HepG2 (cell line): ENCODE data around the gene RPS27A. TPM values are rescaled to one million over a fixed set of nuclear protein-coding genes. Genes with fewer than 3 reads are reported as not detected.

Experiments used
- BORCS8-MEF2B ChIP-seq: sonication (generic); formaldehyde crosslinking; IDR thresholded peaks from 2 replicates; pipeline ENCODE4 v1.8.0; 2022; ENCODE audit warnings: mild to moderate bottlenecking, missing genetic modification reagents
- CENPX ChIP-seq: sonication (generic); formaldehyde crosslinking; IDR thresholded peaks from 2 replicates; pipeline ENCODE4 v1.9.0; 2021; ENCODE audit warnings: mild to moderate bottlenecking, missing genetic modification reagents, moderate library complexity
- DPF2 ChIP-seq: sonication (generic); formaldehyde crosslinking; IDR thresholded peaks from 2 replicates; pipeline ENCODE4 v1.4.0; 2020; ENCODE audit warnings: mild to moderate bottlenecking, low read depth, missing genetic modification reagents, borderline replicate concordance
- NBN ChIP-seq: fragments of 450-650 bp; conservative IDR thresholded peaks from 2 replicates; pipeline ENCODE4 v1.6.1; 2017
- PAF1 ChIP-seq: IDR thresholded peaks from 2 replicates; pipeline ENCODE4 v1.6.1; 2016; ENCODE audit warnings: missing genetic modification reagents, missing compliant biosample characterization
- PHF8 ChIP-seq: sonication (generic); formaldehyde crosslinking; IDR thresholded peaks from 2 replicates; pipeline ENCODE4 v1.5.0; 2020; ENCODE audit warnings: missing genetic modification reagents
- SNRNP70 ChIP-seq: fragments of 200-400 bp; formaldehyde crosslinking; IDR thresholded peaks from 2 replicates; pipeline ENCODE4 v1.6.1; 2017; ENCODE audit warnings: mild to moderate bottlenecking, low read depth, low read length, moderate library complexity
- ZNF263 ChIP-seq: sonication (generic); formaldehyde crosslinking; IDR thresholded peaks from 2 replicates; pipeline ENCODE4 v1.4.0; 2020; ENCODE audit warnings: missing genetic modification reagents
- ZNF510 ChIP-seq: sonication (generic); formaldehyde crosslinking; IDR thresholded peaks from 2 replicates; pipeline ENCODE4 v1.4.0; 2020; ENCODE audit warnings: low read depth, mild to moderate bottlenecking, missing genetic modification reagents
- ZNF746 ChIP-seq: sonication (generic); formaldehyde crosslinking; IDR thresholded peaks from 2 replicates; pipeline ENCODE4 v1.8.0; 2022; ENCODE audit warnings: mild to moderate bottlenecking, missing genetic modification reagents
- ZNF749 ChIP-seq: sonication (generic); formaldehyde crosslinking; IDR thresholded peaks from 2 replicates; pipeline ENCODE4 v1.8.0; 2022; ENCODE audit warnings: mild to moderate bottlenecking, missing genetic modification reagents, moderate library complexity, borderline replicate concordance
- polyA plus RNA-seq, 8 experiments: library from polyadenylated mRNA; depleted of rRNA in 3 of 8; stranded (reverse) in 7 of 8; unstranded in 1 of 8; fragments of >200 nt; fragmentation: Illumina TruSeq in 4 of 8; extraction: Trizol in 4 of 8; gene quantifications; 2 replicates each; pipeline versions ENCODE4 v1.2.1 to v1.2.3, GENCODE V29; 2011 to 2016; ENCODE audit warnings: low read depth in 4 of 8, missing spikeins in 1 of 8, mixed read lengths in 1 of 8; ENCODE audit not compliant: insufficient read depth in 1 of 8
- total RNA-seq, 5 experiments: library from RNA; depleted of rRNA; stranded (reverse); fragments of >200 nt; fragmentation: Illumina TruSeq; extraction: Trizol; gene quantifications; 2 replicates each; pipeline ENCODE4 v1.2.3, GENCODE V29; 2016; ENCODE audit warnings: low read depth in 1 of 5
- TF ChIP-seq, protein P1 (sequence below): sonication (generic); formaldehyde crosslinking; IDR thresholded peaks from 2 replicates; pipeline ENCODE4 v1.5.0; 2020; ENCODE audit warnings: mild to moderate bottlenecking, missing genetic modification reagents
- TF ChIP-seq, protein P2 (sequence below): sonication (generic); formaldehyde crosslinking; IDR thresholded peaks from 2 replicates; pipeline ENCODE4 v1.5.1; 2020; ENCODE audit warnings: mild to moderate bottlenecking, moderate library complexity, missing genetic modification reagents
- TF ChIP-seq, protein P3 (sequence below): sonication (generic); formaldehyde crosslinking; IDR thresholded peaks from 2 replicates; pipeline ENCODE4 v1.4.0; 2020; ENCODE audit warnings: mild to moderate bottlenecking, missing genetic modification reagents
- TF ChIP-seq, protein P4 (sequence below): sonication (generic); formaldehyde crosslinking; IDR thresholded peaks from 2 replicates; pipeline ENCODE4 v1.5.0; 2020; ENCODE audit warnings: mild to moderate bottlenecking, missing genetic modification reagents, borderline replicate concordance

Gene RPS27A
- total and polyA plus RNA-seq, 2 of the 13 experiments (the other 11 are each of a cell fraction or from before 2014, with no cell fraction given), result 2,779 to 3,269 TPM

DNA sequence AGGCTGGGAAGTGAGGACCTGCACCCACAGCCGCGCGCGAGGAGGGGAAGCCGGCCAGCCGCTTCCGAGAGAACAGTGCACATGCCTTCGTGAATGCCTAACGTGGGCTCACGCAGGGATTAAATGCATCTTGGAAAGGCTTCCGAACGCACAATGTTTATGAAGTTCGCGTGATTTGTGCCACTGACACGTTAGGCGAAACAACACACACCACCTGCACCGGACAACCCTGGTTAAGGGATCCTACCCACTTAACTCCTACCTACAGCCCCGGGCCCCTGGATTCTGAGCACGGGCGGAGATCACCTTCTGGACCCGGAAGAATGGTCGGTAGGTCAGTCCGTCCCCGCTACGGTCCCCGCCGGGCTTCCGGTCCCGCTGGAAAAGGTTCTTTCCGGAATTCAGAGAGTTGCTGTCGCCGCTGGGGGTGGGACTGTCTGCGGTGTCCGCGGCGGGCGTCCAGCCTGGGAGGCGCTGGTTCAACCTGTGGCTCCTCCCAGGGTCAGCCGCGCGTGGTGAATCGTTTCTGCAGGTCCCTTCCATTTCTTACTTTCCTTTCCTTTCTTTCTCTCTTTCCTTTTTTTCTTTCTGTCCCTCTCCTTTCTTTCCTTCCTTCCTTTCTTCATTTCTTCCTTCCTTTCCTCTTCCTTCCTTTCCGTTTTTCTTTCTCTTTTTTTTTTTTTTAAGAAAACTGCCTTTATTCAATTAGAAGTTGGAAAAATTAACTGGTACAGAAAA lies 36.6 kb downstream of the RPS27A start, which contains the start of gene MTIF2 (continued):
- TF ChIP-seq ZNF749 (peak; percentile 50; the same call in 1 of the 2 replicates), NBN (no peak), ZNF263 (CRISPR knock-in tag) (peak; percentile 65; the same call in 1 of the 2 replicates), PAF1 (CRISPR knock-in tag) (no peak), PHF8 (CRISPR knock-in tag) (peak; percentile 96), SNRNP70 (no peak), ZNF510 (CRISPR knock-in tag) (no peak; the same call in 1 of the 2 replicates), ZNF746 (CRISPR knock-in tag) (peak; percentile 86; the same call in 1 of the 2 replicates), DPF2 (CRISPR knock-in tag) (no peak; the same call in 1 of the 2 replicates), CENPX (CRISPR knock-in tag) (no peak), BORCS8-MEF2B (CRISPR knock-in tag) (peak; percentile 96)
- TF ChIP-seq, protein P1, sequence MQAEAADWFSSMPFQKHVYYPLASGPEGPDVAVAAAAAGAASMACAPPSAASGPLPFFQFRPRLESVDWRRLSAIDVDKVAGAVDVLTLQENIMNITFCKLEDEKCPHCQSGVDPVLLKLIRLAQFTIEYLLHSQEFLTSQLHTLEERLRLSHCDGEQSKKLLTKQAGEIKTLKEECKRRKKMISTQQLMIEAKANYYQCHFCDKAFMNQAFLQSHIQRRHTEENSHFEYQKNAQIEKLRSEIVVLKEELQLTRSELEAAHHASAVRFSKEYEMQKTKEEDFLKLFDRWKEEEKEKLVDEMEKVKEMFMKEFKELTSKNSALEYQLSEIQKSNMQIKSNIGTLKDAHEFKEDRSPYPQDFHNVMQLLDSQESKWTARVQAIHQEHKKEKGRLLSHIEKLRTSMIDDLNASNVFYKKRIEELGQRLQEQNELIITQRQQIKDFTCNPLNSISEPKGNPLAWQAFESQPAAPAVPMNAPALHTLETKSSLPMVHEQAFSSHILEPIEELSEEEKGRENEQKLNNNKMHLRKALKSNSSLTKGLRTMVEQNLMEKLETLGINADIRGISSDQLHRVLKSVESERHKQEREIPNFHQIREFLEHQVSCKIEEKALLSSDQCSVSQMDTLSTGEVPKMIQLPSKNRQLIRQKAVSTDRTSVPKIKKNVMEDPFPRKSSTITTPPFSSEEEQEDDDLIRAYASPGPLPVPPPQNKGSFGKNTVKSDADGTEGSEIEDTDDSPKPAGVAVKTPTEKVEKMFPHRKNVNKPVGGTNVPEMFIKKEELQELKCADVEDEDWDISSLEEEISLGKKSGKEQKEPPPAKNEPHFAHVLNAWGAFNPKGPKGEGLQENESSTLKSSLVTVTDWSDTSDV (CRISPR knock-in tag), result peak; percentile 21; the same call in 1 of the 2 replicates
- TF ChIP-seq, protein P2, sequence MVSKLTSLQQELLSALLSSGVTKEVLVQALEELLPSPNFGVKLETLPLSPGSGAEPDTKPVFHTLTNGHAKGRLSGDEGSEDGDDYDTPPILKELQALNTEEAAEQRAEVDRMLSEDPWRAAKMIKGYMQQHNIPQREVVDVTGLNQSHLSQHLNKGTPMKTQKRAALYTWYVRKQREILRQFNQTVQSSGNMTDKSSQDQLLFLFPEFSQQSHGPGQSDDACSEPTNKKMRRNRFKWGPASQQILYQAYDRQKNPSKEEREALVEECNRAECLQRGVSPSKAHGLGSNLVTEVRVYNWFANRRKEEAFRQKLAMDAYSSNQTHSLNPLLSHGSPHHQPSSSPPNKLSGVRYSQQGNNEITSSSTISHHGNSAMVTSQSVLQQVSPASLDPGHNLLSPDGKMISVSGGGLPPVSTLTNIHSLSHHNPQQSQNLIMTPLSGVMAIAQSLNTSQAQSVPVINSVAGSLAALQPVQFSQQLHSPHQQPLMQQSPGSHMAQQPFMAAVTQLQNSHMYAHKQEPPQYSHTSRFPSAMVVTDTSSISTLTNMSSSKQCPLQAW (CRISPR knock-in tag), result peak; percentile 98
- TF ChIP-seq, protein P3, sequence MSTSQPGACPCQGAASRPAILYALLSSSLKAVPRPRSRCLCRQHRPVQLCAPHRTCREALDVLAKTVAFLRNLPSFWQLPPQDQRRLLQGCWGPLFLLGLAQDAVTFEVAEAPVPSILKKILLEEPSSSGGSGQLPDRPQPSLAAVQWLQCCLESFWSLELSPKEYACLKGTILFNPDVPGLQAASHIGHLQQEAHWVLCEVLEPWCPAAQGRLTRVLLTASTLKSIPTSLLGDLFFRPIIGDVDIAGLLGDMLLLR (CRISPR knock-in tag), result peak; percentile 36; the same call in 1 of the 2 replicates
- TF ChIP-seq, protein P4, sequence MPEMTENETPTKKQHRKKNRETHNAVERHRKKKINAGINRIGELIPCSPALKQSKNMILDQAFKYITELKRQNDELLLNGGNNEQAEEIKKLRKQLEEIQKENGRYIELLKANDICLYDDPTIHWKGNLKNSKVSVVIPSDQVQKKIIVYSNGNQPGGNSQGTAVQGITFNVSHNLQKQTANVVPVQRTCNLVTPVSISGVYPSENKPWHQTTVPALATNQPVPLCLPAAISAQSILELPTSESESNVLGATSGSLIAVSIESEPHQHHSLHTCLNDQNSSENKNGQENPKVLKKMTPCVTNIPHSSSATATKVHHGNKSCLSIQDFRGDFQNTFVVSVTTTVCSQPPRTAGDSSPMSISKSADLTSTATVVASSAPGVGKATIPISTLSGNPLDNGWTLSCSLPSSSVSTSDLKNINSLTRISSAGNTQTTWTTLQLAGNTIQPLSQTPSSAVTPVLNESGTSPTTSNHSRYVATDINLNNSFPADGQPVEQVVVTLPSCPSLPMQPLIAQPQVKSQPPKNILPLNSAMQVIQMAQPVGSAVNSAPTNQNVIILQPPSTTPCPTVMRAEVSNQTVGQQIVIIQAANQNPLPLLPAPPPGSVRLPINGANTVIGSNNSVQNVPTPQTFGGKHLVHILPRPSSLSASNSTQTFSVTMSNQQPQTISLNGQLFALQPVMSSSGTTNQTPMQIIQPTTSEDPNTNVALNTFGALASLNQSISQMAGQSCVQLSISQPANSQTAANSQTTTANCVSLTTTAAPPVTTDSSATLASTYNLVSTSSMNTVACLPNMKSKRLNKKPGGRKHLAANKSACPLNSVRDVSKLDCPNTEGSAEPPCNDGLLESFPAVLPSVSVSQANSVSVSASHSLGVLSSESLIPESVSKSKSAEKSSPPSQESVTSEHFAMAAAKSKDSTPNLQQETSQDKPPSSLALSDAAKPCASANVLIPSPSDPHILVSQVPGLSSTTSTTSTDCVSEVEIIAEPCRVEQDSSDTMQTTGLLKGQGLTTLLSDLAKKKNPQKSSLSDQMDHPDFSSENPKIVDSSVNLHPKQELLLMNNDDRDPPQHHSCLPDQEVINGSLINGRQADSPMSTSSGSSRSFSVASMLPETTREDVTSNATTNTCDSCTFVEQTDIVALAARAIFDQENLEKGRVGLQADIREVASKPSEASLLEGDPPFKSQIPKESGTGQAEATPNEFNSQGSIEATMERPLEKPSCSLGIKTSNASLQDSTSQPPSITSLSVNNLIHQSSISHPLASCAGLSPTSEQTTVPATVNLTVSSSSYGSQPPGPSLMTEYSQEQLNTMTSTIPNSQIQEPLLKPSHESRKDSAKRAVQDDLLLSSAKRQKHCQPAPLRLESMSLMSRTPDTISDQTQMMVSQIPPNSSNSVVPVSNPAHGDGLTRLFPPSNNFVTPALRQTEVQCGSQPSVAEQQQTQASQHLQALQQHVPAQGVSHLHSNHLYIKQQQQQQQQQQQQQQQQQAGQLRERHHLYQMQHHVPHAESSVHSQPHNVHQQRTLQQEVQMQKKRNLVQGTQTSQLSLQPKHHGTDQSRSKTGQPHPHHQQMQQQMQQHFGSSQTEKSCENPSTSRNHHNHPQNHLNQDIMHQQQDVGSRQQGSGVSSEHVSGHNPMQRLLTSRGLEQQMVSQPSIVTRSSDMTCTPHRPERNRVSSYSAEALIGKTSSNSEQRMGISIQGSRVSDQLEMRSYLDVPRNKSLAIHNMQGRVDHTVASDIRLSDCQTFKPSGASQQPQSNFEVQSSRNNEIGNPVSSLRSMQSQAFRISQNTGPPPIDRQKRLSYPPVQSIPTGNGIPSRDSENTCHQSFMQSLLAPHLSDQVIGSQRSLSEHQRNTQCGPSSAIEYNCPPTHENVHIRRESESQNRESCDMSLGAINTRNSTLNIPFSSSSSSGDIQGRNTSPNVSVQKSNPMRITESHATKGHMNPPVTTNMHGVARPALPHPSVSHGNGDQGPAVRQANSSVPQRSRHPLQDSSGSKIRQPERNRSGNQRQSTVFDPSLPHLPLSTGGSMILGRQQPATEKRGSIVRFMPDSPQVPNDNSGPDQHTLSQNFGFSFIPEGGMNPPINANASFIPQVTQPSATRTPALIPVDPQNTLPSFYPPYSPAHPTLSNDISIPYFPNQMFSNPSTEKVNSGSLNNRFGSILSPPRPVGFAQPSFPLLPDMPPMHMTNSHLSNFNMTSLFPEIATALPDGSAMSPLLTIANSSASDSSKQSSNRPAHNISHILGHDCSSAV (CRISPR knock-in tag), result peak; percentile 97
